Transverse colon (tissue), 4 donors: Measurements from ENCODE around the gene DHRS9. TPM values are rescaled to one million over a fixed set of nuclear protein-coding genes. Genes with fewer than 3 reads are reported as not detected.

Experiments used
- DNase-seq: peaks from one replicate; pipeline ENCODE4 v3.0.0-alpha.2; 2019
- H3K27ac ChIP-seq, 4 donors: fragments of 200-600 bp; sonication (generic); 2 replicates each; pipeline ENCODE4 v1.5.1; 2016 to 2018; ENCODE audit warnings: inconsistent platforms in 4 of 4
- H3K27me3 ChIP-seq: fragments of 200-600 bp; sonication (generic); 2 replicates; pipeline ENCODE4 v1.5.1; 2017; ENCODE audit warnings: inconsistent platforms
- H3K36me3 ChIP-seq, 4 donors: fragments of 200-600 bp; sonication (generic); 2 replicates each; pipeline ENCODE4 v1.5.1; 2017 to 2019; ENCODE audit warnings: inconsistent platforms in 4 of 4
- H3K4me1 ChIP-seq, 4 donors: fragments of 200-600 bp; sonication (generic); 2 replicates each; pipeline ENCODE4 v1.5.1; 2017 to 2020; ENCODE audit warnings: inconsistent platforms in 4 of 4
- H3K4me3 ChIP-seq, 4 donors: fragments of 200-600 bp; sonication (generic); 1 replicate in 1 of 4; 2 replicates in 3 of 4; pipeline versions ENCODE4 v1.5.1 to v1.6.1; 2017 to 2019; ENCODE audit warnings: inconsistent platforms in 4 of 4
- H3K9me3 ChIP-seq, 2 donors: fragments of 200-600 bp; sonication (generic); 2 replicates each; pipeline ENCODE4 v1.5.1; 2017 to 2019; ENCODE audit warnings: inconsistent platforms in 2 of 2
- CTCF ChIP-seq, 5 experiments: fragments of 200-600 bp in 3 of 5; fragments of 450-650 bp in 2 of 5; sonication (generic) in 3 of 5; IDR thresholded peaks; 1 replicate in 2 of 5; 2 replicates in 3 of 5; pipeline ENCODE4 v1.5.1; 2016 to 2017; ENCODE audit warnings: antibody characterized with exemption in 5 of 5, inconsistent platforms in 3 of 5, mild to moderate bottlenecking in 2 of 5, moderate library complexity in 1 of 5
- EP300 ChIP-seq: sonication (generic); formaldehyde crosslinking; IDR thresholded peaks from one replicate; pipeline ENCODE4 v1.6.1; 2017; ENCODE audit warnings: antibody characterized with exemption, low read depth
- POLR2A ChIP-seq: fragments of 450-650 bp; IDR thresholded peaks from one replicate; pipeline ENCODE4 v1.6.1; 2016; ENCODE audit warnings: antibody characterized with exemption, mild to moderate bottlenecking, moderate library complexity
- POLR2AphosphoS5 ChIP-seq, 3 donors: sonication (generic); formaldehyde crosslinking; IDR thresholded peaks; one replicate each; pipeline ENCODE4 v1.6.1; 2016; ENCODE audit warnings: antibody characterized with exemption in 3 of 3
- WGBS, 2 donors: methylation state at CpG; one replicate each; pipeline ENCODE4 v1.1.5; 2018; ENCODE audit warnings: low coverage in 1 of 2; 5-methylcytosine and 5-hydroxymethylcytosine counted together
- in situ Hi-C, 4 donors: fragments of 200-750 bp; cut with MboI; loops; one replicate each; pipeline versions ENCODE4 v1.15.0 to v1.15.1; 2017; ENCODE audit warnings: low sequenced_read_pairs in 3 of 4, low pct_ligation_motif_present in 1 of 4, low pct_unique_long_range_greater_than_20kb in 1 of 4
- intact Hi-C: fragments of 100-400 bp; cut with DNase I; formaldehyde crosslinking; loops from one replicate; pipeline ENCODE4 v1.15.1; 2023; ENCODE audit warnings: low total_unique reads
- total RNA-seq, 4 donors: library from RNA; depleted of rRNA; stranded (reverse); fragments of >200 nt; gene quantifications; one replicate each; pipeline ENCODE4 v1.1.0, GENCODE V29; 2016

The DHRS9 gene
- total RNA-seq, 4 donors from 2014 or later = 20.9 to 257 (median 153) TPM

- peaks cover 0 to 6% (median 0%) of the 10 kb centered on the region in 4 donors for H3K4me1 ChIP-seq
- H3K36me3 ChIP-seq = no peaks in the 10 kb centered on the region
- no peak for DNase-seq
- no peaks in the 10 kb centered on the region for H3K9me3 ChIP-seq
- WGBS, 2 donors = 64 to 100% methylated on average over 1 to 2 of the region's 2 CpGs
- TF ChIP-seq POLR2A (no peak), EP300 (no peak), POLR2AphosphoS5 (IDR thresholded peaks at IDR 0.05) (no peak), CTCF (IDR thresholded peaks at IDR 0.05) (no peak)
- peak overlapping the region in 1 of 4 donors; percentile 23 for H3K27ac ChIP-seq
- no peak overlapping the region for H3K4me3 ChIP-seq
- intact Hi-C loops = no loop called here
- in situ Hi-C loops = loop anchor here in 1 of 4 donors (10.0 kb wide), 1 partner anchor 143 kb away; no protein-coding TSS in a partner anchor
- peaks cover 4% of the 10 kb centered on the region for H3K27me3 ChIP-seq
These were observed 38.3 kb downstream of the DHRS9 start for GRCh38 chr2:169107645-169108044.

GRCh38 chr2:169108099-169108884 is 38.9 kb downstream of the DHRS9 start:
- H3K36me3 ChIP-seq = no peaks in the 10 kb centered on the region
- DNase-seq = no peak
- H3K27me3 ChIP-seq = peaks cover 4% of the 10 kb centered on the region
- intact Hi-C loops (no loop called here), in situ Hi-C loops (loop anchor here in 1 of 4 donors (10.0 kb wide), 1 partner anchor 143 kb away; no protein-coding TSS in a partner anchor)
- TF ChIP-seq POLR2AphosphoS5 (IDR thresholded peaks at IDR 0.05) (no peak), EP300 (no peak), CTCF (IDR thresholded peaks at IDR 0.05) (no peak), POLR2A (no peak)
- WGBS, 2 donors = 53 to 85% methylated on average over 2 to 3 of the region's 3 CpGs
- H3K9me3 ChIP-seq = no peaks in the 10 kb centered on the region
- H3K27ac ChIP-seq = peak overlapping the region in 1 of 4 donors; percentile 23
- H3K4me3 ChIP-seq = no peak overlapping the region
- peaks cover 0 to 6% (median 0%) of the 10 kb centered on the region in 4 donors for H3K4me1 ChIP-seq

- in situ Hi-C loops (loop anchor here in 1 of 4 donors (10.0 kb wide), 1 partner anchor 145 kb away; no protein-coding TSS in a partner anchor), intact Hi-C loops (loop anchor here (10.0 kb wide), 1 partner anchor 145 kb away; no protein-coding TSS in a partner anchor)
- Histone ChIP-seq H3K4me3 (no peak overlapping the region), H3K27me3 (peaks cover 4% of the 10 kb centered on the region), H3K27ac (no peak overlapping the region), H3K36me3 (no peaks in the 10 kb centered on the region), H3K4me1 (peaks cover 0 to 6% (median 0%) of the 10 kb centered on the region in 4 donors), H3K9me3 (no peaks in the 10 kb centered on the region)
- 52 to 73% methylated on average over 6 to 21 of the region's 21 CpGs for WGBS, 2 donors
- peak; percentile 85 for DNase-seq
- TF ChIP-seq CTCF (IDR thresholded peaks at IDR 0.05) = peak; percentile 81 to 93 (median 87)
- no peak for TF ChIP-seq POLR2AphosphoS5 (IDR thresholded peaks at IDR 0.05)
These were observed 40.4 kb downstream of the DHRS9 start for GRCh38 chr2:169109502-169110409.

- no peak overlapping the region for H3K4me3 ChIP-seq
- WGBS, 2 donors = 70 to 85% methylated on average over 2 to 7 of the region's 7 CpGs
- H3K27me3 ChIP-seq = peaks cover 4% of the 10 kb centered on the region
- H3K27ac ChIP-seq = no peak overlapping the region
- DNase-seq = no peak
- intact Hi-C loops = loop anchor here (10.0 kb wide), 1 partner anchor 146 kb away; no protein-coding TSS in a partner anchor
- in situ Hi-C loops = no loop called here
- H3K36me3 ChIP-seq = no peaks in the 10 kb centered on the region
- no peak for TF ChIP-seq POLR2A
- peaks cover 0 to 6% (median 0%) of the 10 kb centered on the region in 4 donors for H3K4me1 ChIP-seq
- H3K9me3 ChIP-seq = no peaks in the 10 kb centered on the region
These were observed 41.1 kb downstream of the DHRS9 start for GRCh38 chr2:169110419-169110818.
